HG02973 (cell line): Measurements from ENCODE around the gene GPRASP2.

Experiments
- ATAC-seq: cut with Tn5 transposase; IDR thresholded peaks from one replicate; pipeline ENCODE4 v1.9.1; 2021; ENCODE audit warnings: moderate library complexity; ENCODE audit not compliant: unreplicated experiment

GPRASP2 gene

GRCh38 chrX:102744307-102744706 is 32.1 kb downstream of the GPRASP2 start:
- ATAC-seq: no peak

GRCh38 chrX:102745513-102745856 is 33.2 kb downstream of the GPRASP2 start:
- ATAC-seq: no peak

GRCh38 chrX:102745857-102746584 is 33.8 kb downstream of the GPRASP2 start:
- peak; percentile 60 for ATAC-seq

DNA sequence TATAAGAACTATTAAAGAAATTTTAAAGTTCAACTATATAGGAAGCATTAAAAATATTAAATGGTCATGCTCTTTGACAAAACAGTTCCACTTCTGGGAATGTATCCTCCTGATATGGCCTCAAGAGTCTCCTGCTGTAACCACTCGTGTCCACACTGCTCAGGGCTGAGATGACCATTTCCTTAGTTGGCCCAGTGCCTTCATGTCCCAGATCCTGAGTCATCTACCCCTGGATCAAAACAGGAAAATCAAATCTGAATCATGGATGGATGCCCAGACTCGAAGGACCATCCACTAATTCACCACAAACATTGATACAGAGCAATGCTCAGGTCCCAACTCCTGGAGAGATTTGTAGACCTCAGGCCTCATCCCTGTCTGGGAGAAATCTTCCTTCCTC is 53.0 kb downstream of the GPRASP2 start:
- no peak for ATAC-seq

DNA sequence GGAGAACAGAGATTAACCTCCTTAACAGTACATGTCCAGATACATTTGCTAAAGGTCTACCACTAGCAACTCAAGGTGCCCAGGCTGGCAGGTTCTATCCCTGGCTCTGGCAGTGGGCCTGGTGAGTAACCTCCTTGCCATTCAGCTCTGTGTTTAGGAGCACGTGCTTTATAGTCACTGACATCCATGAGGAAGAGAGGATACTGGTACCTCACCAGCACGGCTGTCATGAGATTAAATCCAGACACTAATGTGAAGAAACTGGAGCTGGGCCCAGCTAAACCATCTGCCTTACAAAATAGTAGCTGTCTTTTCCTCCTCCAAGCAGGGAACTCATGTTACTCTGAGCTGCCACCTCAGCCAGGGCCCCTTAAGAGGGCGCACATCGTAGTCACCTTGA is 53.6 kb downstream of the GPRASP2 start:
- no peak for ATAC-seq

GRCh38 chrX:102767287-102767686 is 55.0 kb downstream of the GPRASP2 start:
- ATAC-seq: no peak
